Measurements from ENCODE around the gene HSPE1.
A peak's percentile ranks its signal among the peaks of the same experiment; 100 is the strongest.
"Not testable (repeated sequence)": the region's sequence is repeated elsewhere in the genome, so short reads cannot be mapped to it uniquely, and the experiment has no call there.

HSPE1 gene

DNA sequence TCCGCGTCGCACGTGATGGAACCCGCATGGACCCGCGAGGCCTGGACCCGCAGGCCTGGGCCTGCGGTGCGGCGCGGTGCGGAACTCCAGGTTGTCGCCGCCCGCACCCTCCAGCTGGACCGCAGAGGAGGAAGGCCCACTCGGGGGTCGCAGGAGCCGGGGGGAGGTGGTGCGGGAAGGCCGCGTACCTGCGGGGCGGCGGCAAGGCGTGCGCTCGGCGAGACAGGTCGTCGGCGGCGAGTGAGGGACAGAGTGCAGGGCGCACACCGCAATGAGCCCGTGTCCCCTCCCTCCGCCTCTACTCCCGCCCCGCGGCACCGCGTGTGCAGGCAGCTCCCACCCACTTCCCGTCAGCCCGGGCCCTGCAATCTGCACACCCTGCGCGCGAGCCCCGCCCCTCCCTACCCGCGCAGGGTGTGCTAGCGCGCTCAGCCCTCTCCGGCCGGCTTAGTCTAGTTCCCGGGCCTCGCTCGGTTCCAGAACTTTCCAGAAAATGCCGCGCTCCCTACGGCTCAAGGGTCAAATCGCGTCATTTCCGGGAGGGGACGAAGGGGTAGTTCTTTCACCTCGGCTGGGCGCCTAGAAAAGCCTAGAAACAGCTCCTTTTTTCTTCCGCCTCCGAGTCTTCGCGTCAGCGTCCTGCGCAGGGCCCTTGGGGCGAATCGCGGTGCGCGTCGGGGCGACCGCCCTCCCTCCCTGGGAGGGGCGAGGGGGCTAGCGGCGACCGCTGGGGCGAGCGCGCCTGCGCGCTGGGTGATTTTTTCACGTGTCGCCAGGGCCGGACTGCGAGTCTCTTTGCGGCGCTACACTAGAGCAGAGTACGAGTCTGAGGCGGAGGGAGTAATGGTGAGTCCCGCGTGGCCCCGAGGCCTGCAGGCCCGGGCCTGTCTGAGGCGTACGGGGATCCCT, at the start of gene HSPE1, which contains the start of gene HSPD1:
HSPE1 (plus strand) TSS at position 786 of the 909 bp plus-strand sequence; CDS start at position 844, 58 bp downstream.
HSPD1 (minus strand) TSS at position 247 of the 909 bp plus-strand sequence. CDS start 992 bp downstream, outside the sequence.
- DNase-seq (ENCODE audit: extremely low read depth in 1 of 2, low read depth in 1 of 2) = peak; percentile 97 to 98

DNA sequence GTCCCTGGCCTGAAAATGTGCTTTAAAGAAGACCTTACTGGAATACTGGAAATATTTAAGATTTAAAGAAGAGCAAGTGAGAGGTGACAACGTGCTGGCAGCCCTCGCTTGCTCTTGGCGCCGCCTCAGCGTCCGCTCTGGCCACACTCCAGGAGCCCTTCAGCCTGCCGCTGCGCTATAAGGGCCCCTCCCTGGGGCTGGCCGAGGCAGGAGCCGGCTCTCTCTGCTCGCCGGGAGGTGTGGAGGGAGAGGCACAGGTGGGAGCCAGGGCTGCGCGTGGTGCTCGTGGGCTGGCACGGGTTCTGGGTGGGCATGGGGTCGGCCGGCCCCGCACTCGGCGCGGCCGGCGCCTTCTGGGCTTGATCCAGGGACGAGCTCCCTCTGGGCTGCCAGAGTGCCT, 49.7 kb upstream of the HSPE1 start:
- no peak for DNase-seq (ENCODE audit: extremely low read depth in 1 of 2, low read depth in 1 of 2)

DNA sequence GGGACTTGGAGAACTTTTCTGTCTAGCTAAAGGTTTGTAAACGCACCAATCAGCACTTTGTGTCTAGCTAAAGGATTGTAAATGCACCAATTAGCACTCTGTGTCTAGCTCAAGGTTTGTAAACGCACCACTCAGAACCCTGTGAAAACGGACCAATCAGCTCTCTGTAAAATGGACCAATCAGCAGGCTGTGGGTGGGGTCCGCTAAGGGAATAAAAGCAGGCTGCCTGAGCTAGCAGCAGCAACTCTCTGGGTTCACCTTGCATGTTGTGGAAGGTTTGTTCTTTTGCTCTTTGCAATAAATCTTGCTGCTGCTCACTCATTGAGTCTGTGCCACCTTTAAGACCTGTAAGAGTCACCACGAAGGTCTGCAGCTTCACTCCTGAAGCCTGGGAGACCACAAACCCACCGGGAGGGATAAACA, 49.2 kb upstream of the HSPE1 start:
- not testable (repeated sequence) for DNase-seq (ENCODE audit: extremely low read depth in 1 of 2, low read depth in 1 of 2)

GRCh38 chr2:197452754-197453122, 47.4 kb upstream of the HSPE1 start:
- no peak for DNase-seq (ENCODE audit: extremely low read depth in 1 of 2, low read depth in 1 of 2)

DNA sequence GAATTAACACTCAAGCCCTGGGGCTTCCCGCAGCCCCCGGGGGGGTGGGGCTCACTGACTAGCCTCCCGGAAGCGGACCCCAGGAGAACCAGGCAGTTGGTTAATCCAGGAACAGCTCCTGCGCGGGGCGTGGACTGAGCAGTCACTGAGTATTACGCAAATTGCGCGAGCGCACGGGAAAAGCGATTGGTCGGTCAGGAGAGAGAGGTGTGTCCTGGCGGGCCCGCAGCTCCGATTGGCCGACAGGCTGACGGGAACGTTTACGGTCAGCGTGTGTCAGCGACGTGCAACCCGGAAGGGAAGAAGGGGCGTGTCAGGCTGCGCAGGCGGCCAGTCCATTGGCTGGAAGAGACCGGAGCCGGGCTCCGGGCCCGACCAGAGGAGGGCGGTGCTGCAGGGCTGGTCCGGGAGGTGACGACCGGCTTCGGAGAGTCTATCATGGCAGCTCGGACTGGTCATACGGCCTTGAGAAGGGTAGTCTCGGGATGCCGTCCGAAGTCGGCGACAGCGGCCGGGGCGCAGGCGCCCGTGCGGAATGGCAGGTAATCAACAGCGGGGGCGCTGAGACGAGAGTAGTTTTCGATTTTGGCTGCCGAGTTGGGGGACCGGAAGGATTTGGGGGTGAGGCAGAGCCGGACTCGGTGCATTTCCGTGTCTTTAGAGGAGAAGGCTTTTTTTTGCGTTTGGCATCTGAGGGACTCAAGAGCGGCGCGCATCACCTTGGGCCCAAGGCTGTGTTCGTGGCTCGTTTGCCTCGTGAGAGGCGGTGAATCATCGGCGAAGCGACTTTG, 46.9 kb upstream of the HSPE1 start, which contains the start of gene COQ10B:
COQ10B (plus strand) TSS at position 430 of the 791 bp plus-strand sequence; CDS start at position 439, 9 bp downstream.
- DNase-seq (ENCODE audit: extremely low read depth in 1 of 2, low read depth in 1 of 2) = peak; percentile 96 to 99

DNA sequence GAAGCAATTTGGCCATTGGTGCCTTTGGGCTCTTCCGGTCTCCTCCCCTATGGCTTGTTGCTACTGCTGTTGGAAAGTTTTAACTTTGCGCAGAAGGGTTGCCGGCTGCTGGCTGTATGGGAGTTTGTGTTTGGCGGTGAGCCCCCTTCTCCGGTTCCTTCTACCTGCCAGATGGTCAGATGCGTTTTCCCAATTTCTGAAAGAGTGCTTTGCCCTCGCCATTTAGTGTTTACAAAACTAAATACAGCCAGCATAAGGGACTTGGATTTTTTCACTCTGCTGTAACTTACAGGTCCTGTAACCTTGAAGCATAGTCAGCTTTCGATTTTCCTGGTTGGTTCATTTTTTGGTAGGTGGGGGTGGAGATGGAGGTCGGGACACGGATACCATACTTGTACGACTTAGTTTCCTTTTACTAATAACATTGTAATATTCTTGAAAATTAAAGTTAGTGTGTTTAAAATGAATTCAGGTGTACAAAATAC, 46.2 kb upstream of the HSPE1 start:
- no peak for DNase-seq (ENCODE audit: extremely low read depth in 1 of 2, low read depth in 1 of 2)

GRCh38 chr2:197454923-197455322, 45.3 kb upstream of the HSPE1 start:
- no peak for DNase-seq (ENCODE audit: extremely low read depth in 1 of 2, low read depth in 1 of 2)

GRCh38 chr2:197455428-197455827, 44.8 kb upstream of the HSPE1 start:
- no peak for DNase-seq (ENCODE audit: extremely low read depth in 1 of 2, low read depth in 1 of 2)

DNA sequence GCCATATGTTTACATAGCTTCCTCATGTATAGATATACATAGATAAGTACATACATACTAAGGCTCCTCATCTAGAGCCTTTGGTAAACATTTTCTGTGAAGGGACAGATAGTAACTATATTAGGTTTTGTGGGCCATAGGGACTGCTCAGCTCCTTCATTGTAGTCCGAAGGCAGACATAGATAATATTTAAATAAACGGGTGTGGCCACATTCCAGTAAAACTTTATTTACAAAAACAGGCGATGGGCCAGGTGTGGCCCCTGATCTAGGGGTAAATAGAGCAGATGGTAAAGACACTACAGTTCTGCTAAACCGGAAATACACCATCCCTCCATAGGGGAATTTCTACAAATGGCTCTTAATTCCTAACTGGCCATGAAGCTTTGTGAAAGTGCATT, 39.5 kb upstream of the HSPE1 start:
- no peak for DNase-seq (ENCODE audit: extremely low read depth in 1 of 2, low read depth in 1 of 2)

DNA sequence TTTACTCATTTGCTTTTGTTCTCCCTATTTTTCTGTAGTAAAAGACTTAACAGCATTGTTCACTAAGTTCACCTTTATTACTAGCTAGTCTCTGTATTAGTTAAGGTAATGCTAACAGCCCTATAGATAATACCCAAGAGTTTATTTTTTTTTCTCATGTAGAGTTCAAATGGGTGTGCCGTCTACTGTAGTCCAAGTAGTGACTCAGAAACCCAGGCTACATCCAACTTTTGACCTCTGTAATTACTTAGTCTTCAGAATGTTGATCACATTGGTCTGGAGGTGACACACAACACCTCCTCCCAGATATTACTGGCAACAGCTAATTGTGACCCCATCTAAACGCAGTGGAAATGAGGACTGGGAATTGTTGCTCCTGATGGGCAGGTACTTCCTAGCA, 39.1 kb upstream of the HSPE1 start:
- no peak for DNase-seq (ENCODE audit: extremely low read depth in 1 of 2, low read depth in 1 of 2)

GRCh38 chr2:197464175-197464574, 36.0 kb upstream of the HSPE1 start:
- DNase-seq (ENCODE audit: extremely low read depth in 1 of 2, low read depth in 1 of 2) = no peak

- no peak for DNase-seq (ENCODE audit: extremely low read depth in 1 of 2, low read depth in 1 of 2)
Observed at GRCh38 chr2:197472166-197472565, 28.0 kb upstream of the HSPE1 start.

- DNase-seq (ENCODE audit: extremely low read depth in 1 of 2, low read depth in 1 of 2) = no peak
Observed at GRCh38 chr2:197477797-197478196, 22.4 kb upstream of the HSPE1 start.

DNA sequence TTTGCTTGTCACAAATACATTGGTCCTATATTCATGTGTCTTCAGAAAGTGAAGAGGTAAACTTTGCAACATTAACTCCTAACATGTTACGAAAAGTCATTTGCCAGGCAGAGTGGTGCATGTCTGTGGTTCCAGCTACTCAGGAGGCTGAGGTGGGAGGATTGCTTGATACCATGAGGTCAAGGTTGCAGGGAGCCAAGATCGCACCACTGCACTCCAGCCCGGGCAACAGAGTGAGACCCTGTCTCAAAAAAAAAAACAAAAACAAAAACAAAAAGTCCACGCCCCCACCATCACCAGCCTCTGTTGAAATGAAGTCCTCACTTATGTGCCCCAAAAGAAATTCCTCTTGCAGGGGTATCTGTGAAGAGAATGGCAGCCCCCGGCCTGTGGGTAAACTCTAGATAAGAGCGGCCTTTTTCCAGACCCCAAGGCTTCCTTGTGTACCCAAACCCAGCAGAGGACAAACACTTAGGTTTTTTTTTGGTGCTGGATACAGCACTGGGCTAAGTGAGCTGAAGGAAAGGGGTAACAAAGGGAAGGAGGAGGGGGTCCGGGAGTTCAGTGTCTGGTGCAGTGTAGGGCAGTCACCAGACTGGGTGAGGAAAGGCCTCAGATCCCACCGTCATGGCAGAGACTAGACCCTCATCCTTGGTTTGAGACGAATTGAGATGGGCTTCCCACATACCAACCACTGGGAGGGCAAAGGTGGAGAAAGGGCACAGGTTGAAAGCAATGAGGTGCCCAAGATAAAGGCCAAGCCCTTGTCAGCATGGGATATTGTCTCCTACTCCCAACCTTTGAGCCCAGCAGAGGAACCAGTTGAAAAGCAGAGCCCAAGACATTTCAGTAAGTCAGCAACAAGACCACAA, 19.8 kb upstream of the HSPE1 start:
- no peak for DNase-seq (ENCODE audit: extremely low read depth in 1 of 2, low read depth in 1 of 2)

- not testable (repeated sequence) for DNase-seq (ENCODE audit: extremely low read depth in 1 of 2, low read depth in 1 of 2)
Observed at GRCh38 chr2:197484248-197484647, 15.9 kb upstream of the HSPE1 start.

DNA sequence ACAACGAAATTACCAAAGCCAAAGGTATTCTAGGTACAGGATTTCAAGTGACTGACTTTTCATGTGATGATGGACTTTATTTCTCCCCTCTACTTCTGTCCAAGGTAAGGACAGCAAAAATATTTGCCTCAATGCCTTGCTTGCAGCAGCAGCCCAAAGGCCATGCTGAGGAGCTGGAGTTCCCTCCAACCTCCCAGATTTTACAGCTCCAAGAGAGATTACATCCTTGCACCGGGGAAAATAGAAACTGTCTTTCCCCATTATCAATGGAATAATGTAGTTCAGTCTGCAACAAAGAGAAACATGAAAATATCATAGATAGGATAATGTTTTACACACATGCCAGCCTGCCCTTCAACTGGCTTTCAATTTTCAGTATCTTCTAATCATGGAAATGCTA, 14.0 kb upstream of the HSPE1 start:
- DNase-seq (ENCODE audit: extremely low read depth in 1 of 2, low read depth in 1 of 2) = no peak

- DNase-seq (ENCODE audit: extremely low read depth in 1 of 2, low read depth in 1 of 2) = no peak
Observed at GRCh38 chr2:197487385-197487784, 12.8 kb upstream of the HSPE1 start.

DNA sequence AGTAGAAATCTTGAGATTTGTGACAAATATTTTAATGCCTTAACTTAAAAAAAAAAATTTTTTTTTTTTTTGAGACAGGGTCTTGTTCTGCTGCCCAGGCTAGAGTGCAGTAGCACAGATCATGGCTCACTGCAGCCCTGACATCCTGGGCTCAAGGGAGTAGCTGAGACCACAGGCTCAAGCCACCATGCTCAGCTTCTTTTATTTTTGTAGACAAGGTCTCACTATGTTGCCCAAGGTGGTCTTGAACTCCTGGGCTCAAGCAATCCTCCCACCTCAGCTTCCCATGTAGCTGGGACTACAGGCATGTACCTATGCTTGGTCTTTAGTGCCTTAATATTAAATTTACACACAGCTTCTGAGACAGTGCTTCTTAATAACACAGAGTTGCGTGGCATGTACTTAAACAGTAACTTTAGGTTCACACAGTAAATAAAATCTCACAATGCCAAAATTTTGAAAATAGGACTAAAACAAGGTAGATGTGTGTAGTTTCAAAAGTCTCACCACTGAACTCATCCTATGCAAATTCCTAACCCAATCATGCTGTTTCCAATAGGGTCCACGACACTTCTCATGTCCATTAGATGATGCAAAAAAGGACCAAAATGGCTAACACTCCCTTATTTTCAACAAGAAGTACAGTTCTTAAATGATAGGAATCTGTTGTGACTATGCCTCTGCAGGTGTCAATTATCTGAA, 4.6 kb upstream of the HSPE1 start:
- DNase-seq (ENCODE audit: extremely low read depth in 1 of 2, low read depth in 1 of 2) = no peak

GRCh38 chr2:197496695-197497094, 3.5 kb upstream of the HSPE1 start:
- no peak for DNase-seq (ENCODE audit: extremely low read depth in 1 of 2, low read depth in 1 of 2)

DNA sequence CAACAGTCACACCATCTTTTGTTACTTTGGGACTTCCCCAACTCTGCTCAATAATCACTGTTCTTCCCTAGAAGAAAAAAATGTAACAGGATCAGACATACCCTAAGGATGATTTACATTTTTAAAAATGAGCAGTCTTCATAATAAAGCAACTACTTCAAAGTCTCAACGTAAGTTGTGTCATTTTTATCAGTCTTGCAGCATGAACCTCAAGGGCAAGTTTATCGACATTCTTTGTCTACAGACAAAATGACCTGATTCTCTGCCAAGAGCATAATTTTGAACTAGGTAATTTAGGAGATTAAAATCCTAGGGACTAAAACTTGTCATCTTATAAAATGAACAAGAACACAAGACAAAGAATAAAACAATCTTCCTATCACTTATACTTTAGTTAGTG, 2.9 kb upstream of the HSPE1 start:
- no peak for DNase-seq (ENCODE audit: extremely low read depth in 1 of 2, low read depth in 1 of 2)

Data from stimulated activated CD8-positive, alpha-beta memory T cell treated with anti-CD3 and anti-CD28 coated beads, Interleukin-7, amount 100 ng/mL, for 48 hours (primary cell).